Stomach (tissue), 4 donors: Measurements from ENCODE around the gene CITED4.
"Not testable (repeated sequence)": the region's sequence is repeated elsewhere in the genome, so short reads cannot be mapped to it uniquely, and the experiment has no call there.

ENCODE experiments used
- POLR2A ChIP-seq, 4 donors: fragments of 450-650 bp; IDR thresholded peaks; one replicate each; pipeline ENCODE4 v1.6.1; 2016; ENCODE audit warnings: antibody characterized with exemption in 4 of 4, control low read depth in 2 of 4, mild to moderate bottlenecking in 1 of 4, moderate library complexity in 1 of 4
- TF ChIP-seq, protein P1 (sequence below), 7 experiments: fragments of 450-650 bp in 4 of 7; fragments of 200-600 bp in 3 of 7; sonication (generic) in 3 of 7; IDR thresholded peaks; one replicate each; pipeline ENCODE4 v1.5.1; 2016 to 2019; ENCODE audit warnings: antibody characterized with exemption in 7 of 7, control low read depth in 2 of 7, mild to moderate bottlenecking in 1 of 7

DNA sequence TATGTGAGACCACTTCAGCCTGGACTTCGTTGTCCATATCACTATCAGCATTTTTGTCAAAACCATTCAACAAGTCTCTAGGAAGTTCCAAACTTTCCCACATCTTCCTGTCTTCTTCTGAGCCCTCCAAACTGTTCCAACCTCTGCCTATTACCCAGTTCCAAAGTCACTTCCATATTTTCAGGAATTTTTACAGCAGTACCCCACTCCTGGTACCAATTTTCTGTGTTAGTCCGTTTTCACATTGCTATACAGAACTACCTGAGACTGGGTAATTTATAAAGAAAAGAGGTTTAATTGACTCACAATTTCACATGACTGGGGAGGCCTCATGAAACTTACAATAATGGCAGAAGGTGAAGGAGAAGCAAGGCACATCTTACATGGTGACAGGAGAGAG lies 32.7 kb upstream of the CITED4 start:
- TF ChIP-seq, protein P1, sequence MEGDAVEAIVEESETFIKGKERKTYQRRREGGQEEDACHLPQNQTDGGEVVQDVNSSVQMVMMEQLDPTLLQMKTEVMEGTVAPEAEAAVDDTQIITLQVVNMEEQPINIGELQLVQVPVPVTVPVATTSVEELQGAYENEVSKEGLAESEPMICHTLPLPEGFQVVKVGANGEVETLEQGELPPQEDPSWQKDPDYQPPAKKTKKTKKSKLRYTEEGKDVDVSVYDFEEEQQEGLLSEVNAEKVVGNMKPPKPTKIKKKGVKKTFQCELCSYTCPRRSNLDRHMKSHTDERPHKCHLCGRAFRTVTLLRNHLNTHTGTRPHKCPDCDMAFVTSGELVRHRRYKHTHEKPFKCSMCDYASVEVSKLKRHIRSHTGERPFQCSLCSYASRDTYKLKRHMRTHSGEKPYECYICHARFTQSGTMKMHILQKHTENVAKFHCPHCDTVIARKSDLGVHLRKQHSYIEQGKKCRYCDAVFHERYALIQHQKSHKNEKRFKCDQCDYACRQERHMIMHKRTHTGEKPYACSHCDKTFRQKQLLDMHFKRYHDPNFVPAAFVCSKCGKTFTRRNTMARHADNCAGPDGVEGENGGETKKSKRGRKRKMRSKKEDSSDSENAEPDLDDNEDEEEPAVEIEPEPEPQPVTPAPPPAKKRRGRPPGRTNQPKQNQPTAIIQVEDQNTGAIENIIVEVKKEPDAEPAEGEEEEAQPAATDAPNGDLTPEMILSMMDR (IDR thresholded peaks at IDR 0.05): not testable (repeated sequence)
- not testable (repeated sequence) for TF ChIP-seq POLR2A (IDR thresholded peaks at IDR 0.05)
